HFFc6 (cell line): ENCODE results near the gene OR13C9. TPM values are rescaled to one million over a fixed set of nuclear protein-coding genes. Genes with fewer than 3 reads are reported as not detected.

Experiments
- DNase-seq: peaks from one replicate; pipeline ENCODE4 v3.0.0-alpha.2; 2018
- H3K27ac Mint-ChIP-seq: 2 replicates; pipeline ENCODE4 v1.8.0; 2020; ENCODE audit warnings: mild to moderate bottlenecking, mixed read lengths
- H3K27me3 Mint-ChIP-seq: 2 replicates; pipeline ENCODE4 v1.8.0; 2021; ENCODE audit warnings: mild to moderate bottlenecking, moderate library complexity, mixed read lengths; ENCODE audit not compliant: insufficient read depth
- H3K36me3 Mint-ChIP-seq: 2 replicates; pipeline ENCODE4 v1.8.0; 2021; ENCODE audit warnings: low read depth, mixed read lengths
- H3K4me1 Mint-ChIP-seq: 2 replicates; pipeline ENCODE4 v1.8.0; 2020; ENCODE audit warnings: low read depth, mixed read lengths
- H3K4me3 Mint-ChIP-seq: 2 replicates; pipeline ENCODE4 v1.8.0; 2020; ENCODE audit warnings: mild to moderate bottlenecking, moderate library complexity, mixed read lengths
- H3K9me3 Mint-ChIP-seq: 2 replicates; pipeline ENCODE4 v1.8.0; 2020; ENCODE audit warnings: mild to moderate bottlenecking, mixed read lengths
- total RNA-seq, 6 experiments: library from RNA; stranded (reverse); fragmentation: NEBNext Ultra II Directional; extraction: Animal tissue kit (Norgen Biotek cat#: 25700); gene quantifications; 2 replicates in 1 of 6; 3 replicates in 5 of 6; pipeline ENCODE4 v1.2.3, GENCODE V29; 2021
- TF ChIP-seq, protein P1 (sequence below): fragments of 200-600 bp; sonication (generic); IDR thresholded peaks from 2 replicates; pipeline ENCODE4 v1.5.0; 2021; ENCODE audit warnings: antibody characterized with exemption, mild to moderate bottlenecking

The OR13C9 gene
- total RNA-seq, 6 experiments from 2014 or later, result not detected

DNA sequence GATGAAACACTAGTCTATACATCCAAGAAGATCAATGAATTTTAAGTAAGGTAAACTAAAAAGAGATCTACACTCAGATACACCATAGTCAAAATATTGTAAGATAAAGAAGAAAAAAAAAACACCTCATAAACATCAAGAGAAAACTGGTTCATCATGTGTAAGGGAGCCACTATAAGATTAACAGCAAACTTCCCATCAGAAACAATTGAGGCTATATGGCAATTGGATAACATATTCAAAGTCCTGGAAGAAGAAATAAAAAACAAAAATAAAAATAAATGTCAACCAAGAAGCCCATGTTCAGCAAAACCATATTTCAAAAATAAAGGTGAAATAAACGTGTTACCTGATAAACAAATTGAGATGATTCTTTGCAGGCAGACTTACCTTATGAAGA lies 45.4 kb downstream of the OR13C9 start:
- H3K9me3 Mint-ChIP-seq, result peaks cover 43% of the 10 kb centered on the region

DNA sequence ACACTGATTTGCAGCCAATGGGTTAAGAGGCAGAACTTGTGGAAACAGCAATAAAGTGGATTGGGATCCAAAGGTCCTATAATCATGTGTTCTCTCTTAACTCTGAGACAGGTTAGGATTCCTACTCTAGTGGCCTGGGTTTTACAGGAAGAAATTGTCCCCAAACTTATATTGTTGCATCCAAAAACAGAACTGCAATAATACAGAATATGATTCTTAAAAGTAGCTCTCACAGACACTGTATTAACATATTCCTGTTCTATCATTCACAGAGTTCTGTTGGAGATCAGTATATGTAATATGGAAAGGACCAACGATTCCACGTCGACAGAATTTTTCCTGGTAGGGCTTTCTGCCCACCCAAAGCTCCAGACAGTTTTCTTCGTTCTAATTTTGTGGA lies 49.1 kb downstream of the OR13C9 start, which contains the start of gene OR13C8:
TSS of gene OR13C8 (plus strand) at position 301 of the 400 bp plus-strand sequence. CDS start at position 301, 0 bp downstream.
- H3K27ac Mint-ChIP-seq, result no peak within 1 kb of the TSS
- peaks cover 40% of the 10 kb centered on the region for H3K9me3 Mint-ChIP-seq

More for the DNA sequence above, 45.4 kb downstream of the OR13C9 start:
- no peaks in the 10 kb centered on the region for H3K27me3 Mint-ChIP-seq
- H3K36me3 Mint-ChIP-seq, result no peaks in the 10 kb centered on the region
- no peaks in the 10 kb centered on the region for H3K4me1 Mint-ChIP-seq
- TF ChIP-seq, protein P1, sequence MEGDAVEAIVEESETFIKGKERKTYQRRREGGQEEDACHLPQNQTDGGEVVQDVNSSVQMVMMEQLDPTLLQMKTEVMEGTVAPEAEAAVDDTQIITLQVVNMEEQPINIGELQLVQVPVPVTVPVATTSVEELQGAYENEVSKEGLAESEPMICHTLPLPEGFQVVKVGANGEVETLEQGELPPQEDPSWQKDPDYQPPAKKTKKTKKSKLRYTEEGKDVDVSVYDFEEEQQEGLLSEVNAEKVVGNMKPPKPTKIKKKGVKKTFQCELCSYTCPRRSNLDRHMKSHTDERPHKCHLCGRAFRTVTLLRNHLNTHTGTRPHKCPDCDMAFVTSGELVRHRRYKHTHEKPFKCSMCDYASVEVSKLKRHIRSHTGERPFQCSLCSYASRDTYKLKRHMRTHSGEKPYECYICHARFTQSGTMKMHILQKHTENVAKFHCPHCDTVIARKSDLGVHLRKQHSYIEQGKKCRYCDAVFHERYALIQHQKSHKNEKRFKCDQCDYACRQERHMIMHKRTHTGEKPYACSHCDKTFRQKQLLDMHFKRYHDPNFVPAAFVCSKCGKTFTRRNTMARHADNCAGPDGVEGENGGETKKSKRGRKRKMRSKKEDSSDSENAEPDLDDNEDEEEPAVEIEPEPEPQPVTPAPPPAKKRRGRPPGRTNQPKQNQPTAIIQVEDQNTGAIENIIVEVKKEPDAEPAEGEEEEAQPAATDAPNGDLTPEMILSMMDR, result no peak
- DNase-seq, result no peak
- no peak overlapping the region for H3K27ac Mint-ChIP-seq
- no peak overlapping the region for H3K4me3 Mint-ChIP-seq

More for the DNA sequence above, 49.1 kb downstream of the OR13C9 start, which contains the start of gene OR13C8:
- Mint-ChIP-seq H3K4me3 (no peak within 1 kb of the TSS), H3K36me3 (no peaks in the 10 kb centered on the region), H3K4me1 (no peaks in the 10 kb centered on the region), H3K27me3 (no peaks in the 10 kb centered on the region)
- TF ChIP-seq, protein P1, result no peak
- no peak for DNase-seq

Other genes starting within 250 kb of the OR13C9 start
- gene OR13F1, start 113.9 kb downstream of the OR13C9 start, total RNA-seq, result not detected
- gene OR13C4, start 91.0 kb downstream of the OR13C9 start, total RNA-seq, result not detected
- gene OR13C3, start 81.3 kb downstream of the OR13C9 start, total RNA-seq, result not detected
- not detected for gene OR13C8, start 49.0 kb downstream of the OR13C9 start, total RNA-seq
- gene OR13C5, start 18.8 kb downstream of the OR13C9 start, total RNA-seq, result not detected
- gene OR13C2, start 12.6 kb downstream of the OR13C9 start, total RNA-seq, result not detected
- not detected for gene OR13D1, start 76.3 kb upstream of the OR13C9 start, total RNA-seq
- gene NIPSNAP3A, start 129.5 kb upstream of the OR13C9 start, total RNA-seq, result 10 to 100 TPM; 11.5 to 17.0 (median 14.6) TPM
- gene NIPSNAP3B, start 145.9 kb upstream of the OR13C9 start, total RNA-seq, result under 1 TPM; 0.19 to 0.68 (median 0.40) TPM